HL-60 (cell line): ENCODE data around the gene FRRS1L.

Experiments
- DNase-seq, 2 experiments: peaks; one replicate each; pipeline ENCODE4 v3.0.0-alpha.2; 2010 to 2020; ENCODE audit warnings: low read depth in 1 of 2, low spot score in 1 of 2
- H3K27ac ChIP-seq: fragments of 250-450 bp; sonication (Bioruptor Pico); replicated peaks from 2 replicates; pipeline ENCODE4 v1.5.1; 2020; ENCODE audit warnings: mild to moderate bottlenecking, moderate library complexity
- H3K27me3 ChIP-seq: fragments of 250-450 bp; sonication (Bioruptor Pico); 2 replicates; pipeline ENCODE4 v1.5.1; 2021; ENCODE audit warnings: mild to moderate bottlenecking, moderate library complexity; ENCODE audit not compliant: insufficient read depth, poor library complexity, severe bottlenecking
- H3K4me3 ChIP-seq: replicated peaks from 2 replicates; pipeline ENCODE4 v1.5.1; 2011; ENCODE audit warnings: mild to moderate bottlenecking, control low read depth, low read length; ENCODE audit not compliant: insufficient read depth
- GABPA ChIP-seq: IDR thresholded peaks from 2 replicates; pipeline ENCODE4 v1.6.1; 2012; ENCODE audit warnings: low read depth
- POLR2AphosphoS5 ChIP-seq: IDR thresholded peaks from 2 replicates; pipeline ENCODE4 v1.6.1; 2012; ENCODE audit warnings: low read depth
- REST ChIP-seq: IDR thresholded peaks from 2 replicates; pipeline ENCODE4 v1.6.1; 2012; ENCODE audit warnings: low read depth; ENCODE audit not compliant: insufficient replicate concordance
- SPI1 ChIP-seq: IDR thresholded peaks from 2 replicates; pipeline ENCODE4 v1.6.1; 2012; ENCODE audit warnings: low read depth, mild to moderate bottlenecking, borderline replicate concordance
- TF ChIP-seq, protein P1 (sequence below): IDR thresholded peaks from one replicate; pipeline ENCODE4 v1.5.1; 2011; ENCODE audit warnings: low read length, control low read depth, inconsistent platforms; ENCODE audit not compliant: insufficient read depth

The FRRS1L gene

DNA sequence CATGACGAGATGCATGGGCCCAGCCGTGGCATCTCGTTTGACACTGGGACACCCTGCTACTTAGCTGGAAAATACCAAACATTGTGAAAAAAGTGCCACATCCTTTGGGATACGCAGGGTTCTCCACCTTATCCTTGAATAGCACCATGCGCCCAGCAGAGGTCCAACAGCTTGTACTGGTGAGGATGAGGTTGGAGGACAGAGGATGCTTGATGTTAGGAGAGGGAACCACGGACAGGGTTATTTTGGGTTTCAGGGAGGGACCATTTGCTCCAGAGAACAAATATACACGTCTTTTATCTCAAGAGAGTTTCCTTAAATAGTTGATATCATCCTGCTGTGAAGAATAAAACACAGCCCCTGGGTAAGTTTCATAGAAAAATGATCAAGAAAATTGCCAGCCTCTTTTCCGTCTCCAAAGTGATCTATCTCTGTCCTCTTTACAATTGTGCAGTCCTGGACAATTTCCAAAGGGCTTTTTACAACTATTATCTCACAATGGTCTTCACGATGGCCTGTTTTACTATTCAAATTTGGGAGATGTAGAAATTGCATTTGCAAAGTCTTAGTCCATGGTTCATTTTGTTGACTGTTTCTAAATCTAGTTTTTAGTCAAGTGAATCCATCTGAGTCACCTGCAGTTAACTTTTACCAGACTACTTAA, 19.9 kb upstream of the FRRS1L start:
- Histone ChIP-seq H3K27ac (no peak overlapping the region), H3K4me3 (no peak overlapping the region), H3K27me3 (no peaks in the 10 kb centered on the region)
- DNase-seq: no peak
- TF ChIP-seq POLR2AphosphoS5: no peak
- TF ChIP-seq REST: no peak
- TF ChIP-seq, protein P1, sequence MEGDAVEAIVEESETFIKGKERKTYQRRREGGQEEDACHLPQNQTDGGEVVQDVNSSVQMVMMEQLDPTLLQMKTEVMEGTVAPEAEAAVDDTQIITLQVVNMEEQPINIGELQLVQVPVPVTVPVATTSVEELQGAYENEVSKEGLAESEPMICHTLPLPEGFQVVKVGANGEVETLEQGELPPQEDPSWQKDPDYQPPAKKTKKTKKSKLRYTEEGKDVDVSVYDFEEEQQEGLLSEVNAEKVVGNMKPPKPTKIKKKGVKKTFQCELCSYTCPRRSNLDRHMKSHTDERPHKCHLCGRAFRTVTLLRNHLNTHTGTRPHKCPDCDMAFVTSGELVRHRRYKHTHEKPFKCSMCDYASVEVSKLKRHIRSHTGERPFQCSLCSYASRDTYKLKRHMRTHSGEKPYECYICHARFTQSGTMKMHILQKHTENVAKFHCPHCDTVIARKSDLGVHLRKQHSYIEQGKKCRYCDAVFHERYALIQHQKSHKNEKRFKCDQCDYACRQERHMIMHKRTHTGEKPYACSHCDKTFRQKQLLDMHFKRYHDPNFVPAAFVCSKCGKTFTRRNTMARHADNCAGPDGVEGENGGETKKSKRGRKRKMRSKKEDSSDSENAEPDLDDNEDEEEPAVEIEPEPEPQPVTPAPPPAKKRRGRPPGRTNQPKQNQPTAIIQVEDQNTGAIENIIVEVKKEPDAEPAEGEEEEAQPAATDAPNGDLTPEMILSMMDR: no peak
- no peak for TF ChIP-seq GABPA
- no peak for TF ChIP-seq SPI1

GRCh38 chr9:109182940-109183798, 16.1 kb upstream of the FRRS1L start:
- TF ChIP-seq, protein P1: peak; percentile 33
- TF ChIP-seq POLR2AphosphoS5: no peak
- Histone ChIP-seq H3K4me3 (no peak overlapping the region), H3K27ac (no peak overlapping the region), H3K27me3 (no peaks in the 10 kb centered on the region)
- DNase-seq: peak in 1 of 2 experiments; percentile 13

- no peaks in the 10 kb centered on the region for H3K27me3 ChIP-seq
- TF ChIP-seq GABPA (no peak), POLR2AphosphoS5 (no peak), REST (no peak), SPI1 (no peak)
- TF ChIP-seq, protein P1: no peak
- no peak overlapping the region for H3K4me3 ChIP-seq
- H3K27ac ChIP-seq: no peak overlapping the region
- no peak for DNase-seq
Observed at GRCh38 chr9:109182550-109182939, 15.5 kb upstream of the FRRS1L start.
